GM18861 (cell line): Measurements from ENCODE around the gene CPA5.
"Not testable (repeated sequence)": the region's sequence is repeated elsewhere in the genome, so short reads cannot be mapped to it uniquely, and the experiment has no call there.

ENCODE experiments used
- ATAC-seq: cut with Tn5 transposase; IDR thresholded peaks from one replicate; pipeline ENCODE4 v1.9.1; 2021; ENCODE audit not compliant: unreplicated experiment

The CPA5 gene, protein sequence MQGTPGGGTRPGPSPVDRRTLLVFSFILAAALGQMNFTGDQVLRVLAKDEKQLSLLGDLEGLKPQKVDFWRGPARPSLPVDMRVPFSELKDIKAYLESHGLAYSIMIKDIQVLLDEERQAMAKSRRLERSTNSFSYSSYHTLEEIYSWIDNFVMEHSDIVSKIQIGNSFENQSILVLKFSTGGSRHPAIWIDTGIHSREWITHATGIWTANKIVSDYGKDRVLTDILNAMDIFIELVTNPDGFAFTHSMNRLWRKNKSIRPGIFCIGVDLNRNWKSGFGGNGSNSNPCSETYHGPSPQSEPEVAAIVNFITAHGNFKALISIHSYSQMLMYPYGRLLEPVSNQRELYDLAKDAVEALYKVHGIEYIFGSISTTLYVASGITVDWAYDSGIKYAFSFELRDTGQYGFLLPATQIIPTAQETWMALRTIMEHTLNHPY

DNA sequence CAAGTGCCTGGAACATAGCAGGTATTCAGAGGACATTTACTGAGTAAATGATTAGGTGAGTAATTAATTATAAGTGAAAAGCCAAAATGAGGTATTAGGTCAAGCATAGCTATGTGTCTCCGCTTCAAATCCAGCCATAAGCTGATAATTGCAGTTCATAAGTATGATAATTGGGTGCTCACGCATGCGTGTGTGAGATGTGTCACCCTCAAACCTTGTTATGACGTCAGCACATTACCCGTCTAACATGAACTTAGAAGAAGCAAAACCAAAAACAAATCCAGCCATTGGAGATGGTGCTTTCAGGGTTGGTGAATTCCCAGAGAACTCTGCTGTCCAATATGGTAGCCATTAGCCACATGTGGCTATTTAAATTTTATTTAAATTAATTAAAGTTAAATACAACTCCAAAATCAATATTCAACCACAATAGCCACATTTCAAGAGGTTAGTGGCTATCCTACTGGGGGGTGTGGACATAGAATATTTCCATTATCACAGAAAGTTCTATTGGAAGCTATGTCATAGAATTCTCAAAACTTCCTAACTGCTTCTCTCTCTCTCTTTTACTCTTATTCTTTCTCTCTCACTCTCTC, at the start of gene CPA5:
CPA5 (plus strand) TSS at position 546 of the 596 bp plus-strand sequence. CDS start 1,670 bp downstream, outside the sequence.
- no peak for ATAC-seq

DNA sequence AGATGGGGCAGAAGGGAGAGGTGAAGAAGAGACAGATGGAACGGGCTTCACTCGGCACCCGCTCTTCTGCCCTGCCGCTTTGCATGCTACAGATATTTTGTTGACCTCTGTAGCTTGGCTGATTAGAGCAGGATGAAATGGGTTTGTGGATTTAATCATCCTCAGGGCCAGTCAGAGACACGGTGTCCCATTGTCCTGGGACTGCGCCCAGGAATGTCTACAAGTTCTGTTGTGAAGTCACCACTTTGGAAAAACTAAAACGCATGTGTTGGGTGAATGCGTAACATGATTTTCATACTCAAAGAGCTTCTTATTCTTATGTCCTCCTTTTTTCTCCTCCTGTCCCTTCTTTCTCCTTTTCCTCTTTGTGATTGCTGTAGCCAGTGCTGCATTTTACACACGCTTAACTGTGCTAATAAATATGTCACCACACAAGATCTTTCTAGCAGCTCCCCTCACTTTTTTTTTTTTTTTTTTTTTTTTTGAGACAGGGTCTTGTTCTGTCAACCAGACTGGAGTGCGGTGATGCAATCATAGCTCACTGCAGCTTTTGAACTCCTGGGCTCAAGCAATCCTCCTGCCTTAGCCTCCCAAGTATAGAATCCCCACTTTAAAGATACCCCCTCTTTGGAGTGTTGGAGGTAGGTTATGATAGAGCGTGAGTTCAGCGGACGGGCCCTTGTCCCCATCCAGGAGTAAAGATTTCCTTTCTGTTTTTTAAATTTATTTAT, 48.2 kb upstream of the CPA5 start:
- no peak for ATAC-seq

DNA sequence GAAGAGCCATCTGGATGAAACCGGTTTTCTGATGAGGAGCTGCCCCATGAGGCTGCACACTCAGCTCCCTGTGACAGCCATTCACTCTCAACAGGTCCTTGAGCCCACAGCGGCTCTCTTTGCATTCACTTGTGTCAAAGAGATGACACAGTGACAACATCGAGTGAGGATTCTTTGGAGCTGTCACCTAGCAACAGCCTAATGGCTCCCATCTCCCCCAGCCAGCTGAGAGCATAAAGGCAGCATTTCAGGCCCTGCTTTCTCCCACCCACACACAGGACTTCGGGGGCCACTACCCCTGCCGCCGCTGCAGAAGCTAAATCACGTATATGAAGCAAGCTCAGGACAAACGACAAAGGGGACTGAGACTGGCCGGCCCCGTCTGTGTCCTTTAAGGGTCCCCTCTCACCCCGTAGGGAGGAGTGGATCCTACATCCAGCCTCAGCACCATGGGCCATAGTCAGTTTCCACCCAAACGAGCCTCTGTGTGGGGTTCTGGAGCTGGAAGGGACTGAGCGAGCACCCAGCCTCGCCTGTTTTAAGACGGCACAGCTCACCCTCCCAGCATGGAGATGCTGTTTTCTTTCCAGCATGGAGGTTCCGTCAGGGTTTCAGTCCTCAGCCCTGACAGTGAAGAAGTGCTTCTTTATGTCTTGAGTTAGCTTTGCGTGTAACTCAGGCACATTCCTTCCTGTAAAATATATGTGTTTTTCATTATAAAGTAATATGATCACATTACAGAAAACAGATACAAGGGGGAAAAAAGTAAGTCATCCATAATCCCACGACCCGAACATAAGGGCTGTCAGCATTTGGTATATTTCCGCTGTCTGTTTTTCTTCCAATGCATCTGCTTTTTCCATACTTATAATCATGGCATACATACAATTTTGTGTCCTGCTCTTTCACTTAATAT, 46.7 kb upstream of the CPA5 start:
- no peak for ATAC-seq

DNA sequence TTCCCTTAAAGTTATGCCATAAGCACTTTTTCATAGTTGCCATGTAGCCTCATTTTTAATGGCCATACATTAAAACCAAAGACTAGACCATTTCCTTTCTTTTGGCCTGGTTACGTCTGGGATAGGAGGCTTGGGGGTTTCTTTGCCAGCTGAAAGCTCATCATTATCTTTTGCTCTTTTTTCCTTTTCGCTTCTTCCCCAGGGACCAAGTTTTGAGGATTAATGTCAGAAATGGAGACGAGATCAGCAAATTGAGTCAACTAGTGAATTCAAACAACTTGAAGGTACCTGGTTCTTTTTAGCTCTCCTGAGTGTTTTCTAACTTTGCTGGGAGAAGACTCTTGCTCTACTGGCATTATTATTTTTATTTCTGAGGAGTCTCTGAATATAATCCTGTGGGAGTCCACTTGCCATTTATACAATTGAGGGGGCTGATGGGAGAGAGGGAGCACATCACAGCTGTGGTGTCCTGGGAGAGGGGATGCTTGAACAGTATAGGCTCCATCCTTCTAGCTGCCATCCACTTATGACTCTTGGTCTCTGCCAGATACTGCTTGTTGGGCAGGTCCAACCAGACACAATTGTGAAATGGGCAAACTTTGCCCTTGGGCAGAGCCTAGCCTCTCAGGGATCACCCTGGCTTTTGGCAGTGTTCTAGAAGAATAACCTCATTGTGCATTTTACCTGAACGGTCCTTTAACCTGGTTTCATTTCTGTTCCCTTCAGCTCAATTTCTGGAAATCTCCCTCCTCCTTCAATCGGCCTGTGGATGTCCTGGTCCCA, 45.9 kb upstream of the CPA5 start:
- ATAC-seq = no peak

DNA sequence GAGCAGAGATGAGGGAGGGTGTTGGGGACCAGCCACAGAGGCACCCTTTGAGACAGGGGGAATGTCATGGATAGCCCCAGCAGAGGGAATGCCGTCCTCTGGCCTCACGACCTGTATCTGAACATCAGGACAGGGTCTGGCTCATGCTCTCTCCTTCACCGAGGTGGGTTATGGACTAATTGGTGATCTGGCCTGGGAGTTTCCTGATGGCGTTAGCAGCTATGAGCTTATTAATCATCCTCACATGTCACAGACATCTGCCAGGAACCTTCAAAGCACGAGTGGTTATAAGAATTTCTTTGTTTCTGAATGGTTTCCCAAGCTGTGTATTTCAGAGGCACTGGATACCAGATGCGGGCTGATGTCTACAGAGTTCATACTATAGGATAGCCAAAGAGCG, 44.8 kb upstream of the CPA5 start:
- ATAC-seq = no peak

DNA sequence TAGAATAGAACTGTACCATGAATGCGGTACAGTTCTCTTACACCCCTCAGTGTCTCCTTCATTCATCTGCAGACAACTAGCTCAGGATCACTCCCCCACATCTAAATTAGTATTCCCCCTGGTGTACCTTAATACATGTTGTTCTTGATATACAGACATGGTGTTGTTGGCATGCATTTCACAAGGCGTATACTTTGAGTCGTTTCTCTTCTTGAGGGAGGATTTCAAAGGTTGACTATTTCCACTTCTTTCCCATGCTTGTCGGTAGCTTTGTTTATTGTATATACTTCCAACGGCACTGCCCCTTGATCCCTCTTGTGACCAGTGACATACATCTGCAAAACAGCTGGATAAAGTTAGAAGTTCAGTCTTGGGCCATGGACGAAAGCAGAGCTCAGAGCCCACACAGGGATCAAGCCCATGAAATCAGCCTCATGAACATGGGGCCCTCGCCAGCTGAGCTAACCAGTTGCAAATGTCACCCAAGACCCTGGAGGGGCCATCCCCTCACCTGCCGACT, 43.1 kb upstream of the CPA5 start:
- no peak for ATAC-seq

DNA sequence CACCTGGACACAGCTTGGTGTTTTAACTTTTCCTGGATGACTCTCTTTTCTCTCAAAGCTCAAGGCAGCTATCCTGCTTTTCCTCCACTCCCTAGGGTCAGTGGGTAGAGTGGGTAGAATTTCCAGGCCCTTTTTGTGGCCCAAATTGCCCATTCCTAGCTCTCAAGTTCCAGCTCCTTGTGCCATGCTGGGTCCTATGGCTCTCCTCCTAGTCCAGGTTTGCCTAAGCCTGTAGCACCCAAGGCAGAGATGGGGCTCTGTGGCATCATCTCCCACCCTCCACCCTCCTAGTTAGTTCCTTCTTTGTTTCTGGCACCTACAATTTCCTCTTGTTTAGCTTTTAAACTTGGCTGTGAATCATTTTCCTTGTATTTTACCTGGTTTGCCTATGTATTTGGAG, 42.0 kb upstream of the CPA5 start:
- ATAC-seq = no peak

DNA sequence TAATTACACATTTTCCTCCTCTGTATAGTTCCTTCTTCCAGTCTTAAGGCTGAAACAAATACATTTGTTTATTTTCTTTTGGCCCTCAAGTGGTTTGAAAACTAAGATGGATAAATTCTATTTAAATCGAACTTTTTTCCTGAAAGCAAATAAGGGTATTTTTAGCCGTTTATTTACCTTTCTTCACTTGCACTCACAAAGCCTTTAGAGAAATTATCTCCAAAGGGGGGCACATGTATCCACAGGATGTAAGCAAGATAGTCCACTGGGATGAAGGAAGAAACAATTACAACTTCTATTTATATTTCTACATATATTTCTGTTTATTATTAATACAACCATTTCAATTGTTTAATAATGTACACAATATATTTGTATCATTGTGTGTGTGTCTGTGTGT, 41.5 kb upstream of the CPA5 start:
- ATAC-seq = no peak

DNA sequence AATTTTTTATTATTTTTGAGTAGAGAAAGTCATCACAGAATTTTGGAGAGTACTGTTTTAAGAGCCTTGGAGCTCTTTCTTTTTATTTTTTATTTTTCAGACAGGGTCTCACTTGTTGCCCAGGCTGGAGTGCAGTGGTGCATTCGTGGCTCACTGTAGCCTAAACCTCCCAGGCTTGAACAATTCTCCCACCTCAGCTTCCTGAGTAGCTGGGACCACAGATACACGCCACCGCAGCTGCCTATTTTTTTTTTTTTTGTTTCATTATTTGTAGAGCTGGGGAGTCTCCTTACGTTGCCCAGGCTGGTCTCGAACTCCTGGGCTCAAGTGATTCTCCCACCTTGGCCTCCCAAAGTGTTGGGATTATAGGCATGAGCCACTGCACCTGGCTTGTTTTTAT, 41.1 kb upstream of the CPA5 start:
- ATAC-seq = no peak

DNA sequence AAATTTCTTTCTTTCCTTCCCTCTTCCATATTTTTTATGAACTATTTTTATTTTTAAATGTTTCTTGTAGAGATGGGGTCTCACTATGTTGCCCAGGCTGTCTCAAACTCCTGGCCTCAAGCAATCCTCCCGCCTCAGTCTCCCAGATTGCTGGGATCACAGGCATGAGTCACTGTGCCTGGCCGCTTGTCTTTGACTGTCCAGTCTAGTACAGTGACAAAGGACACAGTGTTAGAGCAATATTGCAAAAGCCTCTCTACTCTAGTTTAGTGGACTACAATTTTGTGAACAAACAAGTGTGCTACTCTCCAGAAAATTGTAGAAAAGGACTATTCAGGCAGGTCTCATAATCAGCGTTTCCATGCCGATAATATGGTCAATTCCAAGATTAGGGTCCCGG, 40.6 kb upstream of the CPA5 start:
- ATAC-seq = no peak

DNA sequence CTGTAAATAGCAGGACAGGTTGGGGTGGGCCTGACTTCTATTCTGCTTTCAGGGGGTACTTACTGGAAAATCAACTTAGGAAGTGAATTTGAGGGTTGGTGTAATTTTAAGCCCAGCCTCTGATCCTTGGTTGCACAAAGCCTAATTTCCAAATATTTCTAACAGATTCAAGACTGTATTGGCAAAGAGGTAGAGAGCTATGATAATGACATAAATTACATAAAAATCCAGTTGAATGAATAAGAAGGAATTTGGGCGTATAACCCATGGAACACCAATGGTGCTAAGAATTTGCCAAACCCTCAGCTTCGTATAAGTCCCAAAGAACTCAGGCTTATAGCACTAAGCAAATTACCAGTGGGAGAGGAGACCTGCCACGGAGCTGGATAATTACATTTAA, 39.7 kb upstream of the CPA5 start:
- ATAC-seq = no peak

DNA sequence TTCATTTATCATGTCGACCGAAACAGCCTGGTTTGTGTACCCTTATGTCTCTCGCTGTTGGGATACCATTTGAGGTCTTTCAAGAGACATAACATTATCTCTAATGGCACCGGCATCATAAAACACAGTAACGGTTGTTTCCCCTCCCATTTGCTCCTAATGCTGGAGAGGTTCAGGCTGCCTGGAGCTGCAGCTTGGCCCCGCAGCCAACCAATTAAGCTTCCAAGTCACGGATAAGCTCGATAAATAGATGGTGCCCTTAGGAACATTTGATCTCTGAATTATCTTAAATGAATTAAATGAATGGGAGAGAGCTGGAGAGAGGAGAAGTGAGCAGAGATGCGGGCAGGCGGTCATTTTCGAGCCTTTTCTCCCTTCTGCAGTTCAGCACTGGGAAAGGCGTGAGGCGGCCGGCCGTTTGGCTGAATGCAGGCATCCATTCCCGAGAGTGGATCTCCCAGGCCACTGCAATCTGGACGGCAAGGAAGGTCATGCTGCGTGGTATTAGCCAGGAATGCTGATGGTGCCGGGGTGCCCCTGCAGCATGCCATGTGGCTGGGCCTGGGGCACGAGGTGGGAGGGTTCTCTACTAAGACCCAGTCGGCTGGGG, 39.1 kb upstream of the CPA5 start:
- no peak for ATAC-seq

DNA sequence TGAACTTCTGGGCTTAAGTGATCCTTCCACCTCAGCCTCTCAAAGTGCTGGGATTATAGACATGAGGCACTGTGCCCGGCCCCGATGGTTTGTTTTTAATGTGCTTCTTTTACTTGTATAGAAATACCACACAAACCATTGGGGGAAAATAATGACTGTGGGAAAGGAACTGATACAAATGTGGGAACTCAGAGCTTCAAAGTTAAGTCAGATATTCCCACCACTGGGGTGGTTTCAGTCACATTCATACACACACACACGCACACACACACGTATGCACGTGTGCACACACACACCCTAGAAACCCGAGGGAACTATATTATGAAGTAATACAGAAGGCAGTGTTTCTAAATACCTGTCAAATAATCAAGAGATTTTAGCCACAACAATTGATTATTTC, 34.6 kb upstream of the CPA5 start:
- no peak for ATAC-seq

DNA sequence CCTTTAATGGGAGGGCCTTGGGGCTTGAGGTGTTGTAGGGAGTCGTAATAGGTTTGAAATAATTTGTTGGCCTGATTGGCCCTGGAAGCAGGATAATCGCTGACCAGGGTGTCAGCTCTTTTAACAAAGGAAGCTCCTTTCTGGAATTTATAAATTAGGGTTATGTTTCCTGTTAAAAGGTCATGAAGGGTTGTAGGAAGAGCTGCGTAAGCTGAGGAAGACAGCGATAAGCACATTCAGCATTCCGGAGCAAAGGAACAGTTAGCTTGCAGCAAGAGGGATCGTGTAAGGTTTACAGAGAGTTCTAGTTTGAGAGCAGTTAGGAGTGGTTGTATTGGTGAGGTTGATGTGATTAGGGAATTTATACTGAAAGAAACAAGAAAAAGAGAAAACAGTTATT, 30.3 kb upstream of the CPA5 start:
- ATAC-seq = no peak

DNA sequence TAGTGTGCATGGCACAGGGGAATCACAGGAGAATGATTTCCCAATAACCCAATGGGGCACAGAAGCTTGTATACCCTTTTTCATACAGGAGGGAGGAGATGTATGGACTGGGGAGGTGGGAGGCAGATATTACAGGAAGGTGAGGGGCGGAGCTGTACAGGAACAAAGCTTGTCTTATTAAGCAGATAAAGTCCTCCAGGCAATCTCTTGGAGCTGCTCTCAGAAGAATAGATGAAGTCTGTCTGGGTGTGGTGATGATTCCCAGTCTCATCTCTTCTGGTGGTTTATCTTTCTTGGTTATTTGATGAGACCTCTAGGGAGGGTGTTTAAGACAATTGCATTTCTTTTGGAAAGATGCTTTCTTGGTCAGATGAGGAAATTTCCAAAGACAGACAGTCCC, 25.1 kb upstream of the CPA5 start:
- ATAC-seq = no peak

DNA sequence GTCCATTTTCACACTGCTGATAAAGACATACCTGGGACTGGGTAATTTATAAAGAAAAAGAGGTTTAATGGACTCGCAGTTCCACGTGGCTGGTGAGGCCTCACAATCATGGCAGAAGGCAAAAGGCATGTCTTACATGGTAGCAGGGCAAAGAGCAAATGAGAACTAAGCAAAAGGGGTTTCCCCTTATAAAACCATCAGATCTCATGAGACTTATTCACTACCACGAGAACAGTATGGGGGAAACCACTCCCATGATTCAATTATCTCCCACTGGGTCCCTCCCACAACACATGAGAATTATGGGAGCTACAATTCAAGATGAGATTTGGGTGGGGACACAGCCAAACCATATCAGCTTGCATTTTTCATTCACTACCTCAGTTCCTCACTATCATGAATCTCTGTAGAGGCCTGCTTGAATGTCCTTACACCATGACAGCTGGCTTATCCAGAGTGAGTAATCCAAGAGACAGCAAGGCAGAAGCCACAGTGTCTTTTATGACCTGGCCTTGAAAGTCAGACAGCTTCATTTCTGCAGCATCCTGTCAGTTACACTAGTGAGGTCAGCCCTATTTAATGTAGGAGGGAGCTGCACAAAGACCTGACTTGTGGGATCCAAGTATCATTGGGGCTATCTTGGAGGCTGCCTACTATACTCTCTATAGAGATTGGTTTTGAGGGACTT, 22.9 kb upstream of the CPA5 start:
- not testable (repeated sequence) for ATAC-seq

DNA sequence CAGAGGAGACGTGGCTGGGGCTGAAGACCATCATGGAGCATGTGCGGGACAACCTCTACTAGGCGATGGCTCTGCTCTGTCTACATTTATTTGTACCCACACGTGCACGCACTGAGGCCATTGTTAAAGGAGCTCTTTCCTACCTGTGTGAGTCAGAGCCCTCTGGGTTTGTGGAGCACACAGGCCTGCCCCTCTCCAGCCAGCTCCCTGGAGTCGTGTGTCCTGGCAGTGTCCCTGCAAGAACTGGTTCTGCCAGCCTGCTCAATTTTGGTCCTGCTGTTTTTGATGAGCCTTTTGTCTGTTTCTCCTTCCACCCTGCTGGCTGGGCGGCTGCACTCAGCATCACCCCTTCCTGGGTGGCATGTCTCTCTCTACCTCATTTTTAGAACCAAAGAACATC, 22.0 kb upstream of the CPA5 start:
- no peak for ATAC-seq

DNA sequence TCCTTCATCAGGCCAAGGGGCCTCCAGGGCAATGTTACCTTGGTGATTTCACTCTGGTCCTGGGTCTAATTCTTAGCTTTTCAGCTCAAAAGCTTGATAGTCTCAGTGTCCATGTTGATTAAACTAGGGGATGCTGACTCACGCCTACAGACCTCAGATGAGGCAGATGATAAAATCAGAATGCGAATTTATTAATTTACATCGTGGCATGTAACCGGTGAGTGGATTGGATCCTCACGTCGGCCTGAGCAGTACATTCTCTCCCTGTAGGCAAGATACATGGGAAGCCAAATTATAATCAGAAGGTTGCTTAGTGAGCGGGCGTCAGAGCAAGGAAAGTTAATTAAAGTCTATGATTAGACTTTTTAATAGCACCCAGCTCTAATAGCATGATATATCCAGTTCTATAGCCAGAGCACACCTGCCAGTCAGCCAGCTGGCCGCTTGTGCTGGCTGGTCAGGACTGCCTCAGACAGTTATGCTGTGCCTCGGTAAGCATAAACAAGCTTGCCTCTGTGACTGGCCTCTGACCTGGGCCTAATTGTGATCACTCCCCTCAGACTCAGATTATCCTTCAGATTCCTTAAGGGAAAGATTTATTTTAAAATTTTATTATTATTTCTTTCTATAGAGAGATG, 20.2 kb upstream of the CPA5 start:
- ATAC-seq = no peak

DNA sequence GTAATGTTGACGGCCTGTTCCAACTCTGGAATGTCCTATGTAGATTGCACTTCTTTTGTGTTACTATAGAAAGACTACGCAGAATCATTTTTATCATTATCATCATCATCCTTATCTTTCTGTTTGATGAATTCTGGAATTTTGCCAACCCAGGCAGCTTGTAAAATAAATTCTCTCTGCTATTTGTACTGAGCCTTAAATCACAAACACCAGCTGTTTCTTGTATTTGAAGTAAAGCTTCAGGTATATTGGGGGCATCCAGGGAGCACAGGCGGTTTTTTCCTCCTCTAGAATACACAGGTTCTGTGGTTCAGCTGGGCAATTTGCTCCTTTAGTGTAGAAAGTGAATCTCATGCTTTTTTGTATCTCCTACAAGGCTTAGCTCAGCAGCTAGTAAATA, 14.9 kb upstream of the CPA5 start:
- no peak for ATAC-seq
